NCI-H1092 treated with DMSO at 0.1 percent for 48 hours (cell line): ENCODE results near the gene INPP5A.
A peak's percentile ranks its signal among the peaks of the same experiment; 100 is the strongest.
"Not testable (repeated sequence)": the region's sequence is repeated elsewhere in the genome, so short reads cannot be mapped to it uniquely, and the experiment has no call there.

ENCODE experiments used
- DNase-seq: peaks from one replicate; lab custom pipeline; 2025; lab: John Stamatoyannopoulos, UW

INPP5A gene

DNA sequence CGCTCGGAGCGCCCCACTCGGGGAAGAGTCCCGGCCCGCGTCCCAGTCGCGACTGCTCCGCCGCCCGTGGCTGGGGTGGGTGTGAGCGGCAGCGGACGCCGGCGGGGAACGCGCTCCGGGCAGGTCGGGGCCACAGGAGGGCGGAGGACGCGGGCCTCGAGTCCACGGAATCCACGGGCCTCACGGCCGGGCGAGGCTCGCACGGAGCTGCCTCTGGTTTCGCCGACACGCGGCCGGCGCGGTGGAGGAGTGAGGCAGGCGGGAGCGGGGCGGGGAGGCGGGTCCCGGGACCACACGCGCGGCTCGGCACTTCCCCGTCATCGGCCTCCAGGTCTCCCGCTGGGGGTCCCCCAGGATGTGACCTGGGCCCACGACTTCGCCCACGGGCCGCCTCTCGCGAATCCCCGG, 248.9 kb downstream of the INPP5A start:
- DNase-seq: no peak

DNA sequence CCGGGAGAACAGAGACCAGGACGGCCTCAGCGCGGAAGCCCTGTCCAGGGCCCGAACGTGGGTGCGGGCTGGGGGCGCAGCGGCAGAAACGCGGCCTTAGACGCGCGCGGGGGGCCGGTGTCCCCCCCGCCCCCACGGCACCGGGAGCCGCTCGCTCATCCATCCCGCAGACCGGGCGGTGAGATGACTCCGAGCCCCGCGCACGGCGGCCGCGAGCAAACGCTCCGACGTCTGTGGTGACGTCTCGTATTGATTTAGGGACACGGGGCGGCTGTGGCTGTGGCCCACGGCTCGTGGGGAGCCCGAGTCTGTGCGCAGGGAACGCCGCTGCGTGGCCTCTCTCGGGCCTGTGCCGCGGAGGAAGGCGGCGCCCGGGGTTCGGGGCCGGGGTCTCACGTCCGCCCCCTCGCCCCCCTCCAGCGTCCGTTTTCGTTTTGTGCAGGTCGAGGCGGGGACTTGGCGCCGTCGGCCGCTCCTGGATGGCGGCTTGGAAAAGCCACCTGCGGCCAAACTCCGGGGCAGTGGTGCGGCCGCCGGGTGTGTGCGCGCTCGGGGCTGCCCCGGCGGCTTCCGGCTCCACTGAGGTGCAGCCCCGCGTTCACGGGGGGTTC, 249.4 kb downstream of the INPP5A start:
- DNase-seq: no peak

DNA sequence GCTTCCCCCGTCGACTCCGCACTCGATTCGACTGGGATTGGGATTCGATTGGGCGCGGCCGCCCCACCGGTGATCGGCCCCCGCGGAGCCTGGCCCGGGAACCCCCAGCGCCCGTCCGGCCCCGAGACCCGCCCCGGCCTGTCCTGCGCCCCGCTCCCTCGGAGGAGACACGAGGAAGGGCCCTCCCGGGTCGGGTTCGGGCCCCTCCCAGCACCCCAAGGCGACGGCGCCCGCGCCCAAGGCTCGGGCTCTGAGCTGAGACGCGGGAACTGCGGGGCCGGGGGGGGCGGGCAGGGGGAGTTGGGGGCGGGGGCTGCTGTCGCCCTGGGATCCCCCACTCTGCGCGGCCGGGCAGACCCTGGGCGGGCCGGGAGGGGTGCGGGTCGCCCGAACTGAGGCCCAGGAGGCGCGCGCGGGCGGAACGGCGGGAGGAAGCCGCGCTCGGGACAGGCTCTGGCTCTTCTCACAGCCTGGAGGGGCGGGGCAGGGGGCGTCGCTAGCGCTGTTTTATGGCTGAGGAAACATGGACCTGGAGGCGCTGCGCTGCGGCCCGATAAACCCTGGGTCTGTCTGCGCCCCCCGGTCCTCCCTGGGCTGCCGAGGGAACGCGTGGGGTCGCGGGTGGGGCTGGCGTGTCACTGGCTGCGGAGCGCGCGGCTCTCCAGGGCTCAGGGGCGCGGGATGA, 250.1 kb downstream of the INPP5A start:
- DNase-seq: no peak

DNA sequence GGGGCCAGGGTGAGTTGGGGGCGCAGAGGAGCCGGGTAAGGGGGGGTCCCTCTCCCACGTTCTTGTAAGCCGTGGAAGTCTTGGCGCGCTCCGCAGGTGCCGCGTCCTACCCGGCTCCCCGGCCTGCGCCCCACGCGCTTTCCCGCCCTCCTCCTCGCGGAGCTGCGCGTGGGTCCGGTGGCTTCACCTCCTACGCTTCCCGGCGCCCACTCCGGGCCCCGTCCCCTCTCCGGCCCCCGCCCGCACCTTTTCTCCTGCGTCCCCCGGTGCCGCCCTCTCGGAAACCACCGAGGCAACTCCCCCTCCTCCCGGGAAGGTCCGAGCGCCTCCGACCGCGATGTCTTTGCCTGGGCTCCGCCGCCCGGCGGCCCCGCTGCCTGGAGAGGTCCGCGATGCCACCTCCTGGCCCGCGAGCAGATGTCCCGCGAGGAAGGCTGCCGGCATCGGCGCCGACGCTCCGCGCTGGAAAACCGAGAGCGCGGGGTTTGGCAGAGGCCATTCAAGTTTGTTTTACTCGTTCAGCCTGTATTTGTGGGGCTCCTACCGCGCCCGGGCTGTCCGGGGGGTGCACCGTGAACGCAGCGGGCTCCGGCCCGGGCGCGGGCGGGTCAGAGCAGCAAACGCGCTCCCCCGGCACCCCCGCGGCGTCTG, 250.7 kb downstream of the INPP5A start:
- DNase-seq: no peak

DNA sequence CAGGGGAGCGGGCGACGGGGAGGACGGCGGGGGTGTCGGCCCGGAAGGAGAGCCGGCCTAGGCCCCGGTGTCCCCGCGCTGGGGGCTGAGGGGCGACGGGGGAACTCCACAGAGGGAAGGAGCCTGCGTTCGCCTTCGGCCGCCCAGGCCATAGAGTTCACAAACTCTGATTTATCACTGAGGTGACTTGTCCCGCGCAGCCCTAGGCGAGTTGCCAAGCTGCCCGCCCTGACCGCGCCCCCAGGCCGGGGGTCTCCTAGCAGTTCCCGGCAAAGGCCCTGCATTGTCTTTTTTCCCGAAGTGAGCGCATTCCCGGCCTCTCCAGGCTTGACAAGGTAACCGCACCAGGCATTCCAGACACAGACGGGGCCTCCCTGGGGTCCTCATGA, 251.2 kb downstream of the INPP5A start:
- DNase-seq: no peak

DNA sequence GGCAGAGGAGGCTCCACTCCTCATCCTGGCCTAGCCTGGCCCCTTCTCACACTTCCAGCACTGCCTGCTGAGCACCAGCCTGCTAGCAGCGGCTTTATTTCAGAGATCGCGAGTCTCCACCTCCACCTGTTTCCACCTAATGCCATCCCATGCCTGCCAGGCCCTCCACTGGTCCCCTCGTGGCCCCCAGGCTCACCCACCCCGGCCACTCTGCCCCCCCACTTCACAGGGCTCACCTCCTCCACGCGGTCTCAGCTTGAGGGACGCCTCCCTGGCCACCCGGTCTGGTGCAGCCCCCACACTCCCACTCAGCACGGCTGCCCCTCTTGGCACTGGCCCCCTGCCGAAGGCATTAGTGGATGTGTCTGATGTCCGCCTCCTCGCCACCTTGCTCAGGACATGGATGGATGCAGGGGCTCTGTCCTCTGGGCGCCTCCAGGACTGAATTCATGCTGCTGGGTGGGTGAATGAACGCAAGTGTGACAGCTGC, 252.1 kb downstream of the INPP5A start:
- no peak for DNase-seq

DNA sequence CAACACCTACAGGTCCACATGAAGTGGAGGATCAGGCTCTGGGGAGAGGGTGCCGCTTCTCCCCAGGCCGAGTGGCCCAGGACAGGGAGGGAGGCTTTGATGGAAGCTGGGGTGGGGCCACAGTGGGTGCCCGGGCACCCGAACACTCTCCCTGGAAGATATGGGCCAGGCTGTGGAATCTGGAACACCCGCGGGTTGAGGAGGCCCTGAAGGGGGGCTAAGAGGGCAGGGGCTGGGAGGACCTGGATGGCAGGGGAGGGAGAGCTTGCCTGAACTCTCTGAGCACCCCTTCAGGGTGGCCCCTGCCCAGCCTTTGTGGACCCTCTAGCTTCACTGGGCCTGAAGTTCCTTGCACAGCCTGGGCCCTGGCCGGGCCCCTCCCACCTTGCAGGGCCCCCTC, 252.9 kb downstream of the INPP5A start:
- no peak for DNase-seq

DNA sequence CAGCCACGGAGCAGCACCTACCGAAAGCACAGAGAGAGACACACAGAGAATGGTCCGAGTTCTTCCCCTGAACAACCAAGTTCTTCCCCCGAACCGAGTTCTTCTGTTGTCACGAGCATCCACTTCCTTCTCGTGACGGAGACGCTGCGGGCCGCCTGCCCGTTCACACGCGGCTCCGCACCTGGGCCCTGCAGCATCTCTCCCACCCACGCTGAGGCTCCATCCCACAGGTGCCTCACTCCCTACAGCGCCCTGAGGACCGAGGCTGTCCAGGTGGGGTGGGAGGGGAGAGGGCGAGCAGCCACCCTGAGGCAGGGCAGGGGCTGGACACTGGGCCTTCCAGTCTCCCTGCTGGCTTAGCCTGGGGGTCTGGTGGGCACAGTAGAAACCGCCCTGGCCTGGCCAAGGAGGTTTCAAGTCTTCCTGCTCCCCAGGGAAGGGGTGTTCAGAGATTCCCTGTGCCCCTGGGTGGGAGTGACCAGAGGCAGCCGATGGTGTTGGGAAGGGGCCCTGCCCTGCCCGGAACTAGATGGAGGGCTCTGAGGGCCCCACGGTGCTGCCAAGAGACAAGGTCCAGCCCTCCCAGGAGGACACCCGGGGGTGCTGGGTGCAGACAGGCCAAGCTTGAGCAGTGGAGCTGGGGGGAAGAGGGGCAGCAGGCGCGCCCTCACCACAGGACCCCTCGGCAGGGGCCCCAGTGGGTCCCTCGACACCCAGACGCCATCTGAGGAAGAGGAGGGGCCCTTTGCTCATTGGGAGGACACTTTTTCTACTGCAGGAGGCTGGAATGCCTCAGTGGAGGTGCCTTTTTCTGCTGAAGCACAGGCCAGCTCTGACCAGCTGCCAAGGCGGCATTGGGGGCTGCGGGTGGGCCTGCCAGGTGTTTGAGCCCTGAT, 253.6 kb downstream of the INPP5A start:
- no peak for DNase-seq

DNA sequence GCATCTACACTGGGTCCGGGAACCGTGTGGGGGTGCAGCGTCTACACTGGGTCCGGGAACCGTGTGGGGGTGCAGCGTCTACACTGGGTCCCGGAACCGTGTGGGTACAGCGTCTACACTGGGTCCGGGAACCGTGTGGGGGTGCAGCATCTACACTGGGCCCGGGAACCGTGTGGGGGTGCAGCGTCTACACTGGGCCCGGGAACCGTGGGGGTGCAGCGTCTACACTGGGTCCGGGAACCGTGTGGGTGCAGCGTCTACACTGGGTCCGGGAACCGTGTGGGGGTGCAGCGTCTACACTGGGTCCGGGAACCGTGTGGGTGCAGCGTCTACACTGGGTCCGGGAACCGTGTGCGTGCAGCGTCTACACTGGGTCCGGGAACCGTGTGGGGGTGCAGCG, 254.5 kb downstream of the INPP5A start:
- DNase-seq: not testable (repeated sequence)

DNA sequence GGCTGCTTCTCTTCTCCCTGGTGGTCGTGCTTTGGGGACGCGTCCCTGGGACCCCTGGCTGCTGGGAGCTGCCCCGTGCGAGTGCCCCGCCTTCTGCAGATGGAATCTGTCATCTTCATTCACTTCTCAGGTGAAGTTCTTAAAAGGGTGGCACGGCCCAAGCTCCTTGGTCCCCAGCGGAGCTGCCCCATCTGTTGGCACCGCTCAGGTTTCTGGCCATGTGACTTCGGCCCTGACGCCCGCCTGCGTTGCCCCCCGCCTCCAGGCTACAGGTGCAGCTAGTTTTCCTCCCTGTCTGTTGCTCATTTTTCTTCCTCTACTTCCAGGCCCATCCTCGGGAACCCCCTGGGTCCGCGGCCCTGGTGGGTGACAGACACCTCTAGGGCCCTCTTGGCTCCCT, 255.2 kb downstream of the INPP5A start:
- no peak for DNase-seq

DNA sequence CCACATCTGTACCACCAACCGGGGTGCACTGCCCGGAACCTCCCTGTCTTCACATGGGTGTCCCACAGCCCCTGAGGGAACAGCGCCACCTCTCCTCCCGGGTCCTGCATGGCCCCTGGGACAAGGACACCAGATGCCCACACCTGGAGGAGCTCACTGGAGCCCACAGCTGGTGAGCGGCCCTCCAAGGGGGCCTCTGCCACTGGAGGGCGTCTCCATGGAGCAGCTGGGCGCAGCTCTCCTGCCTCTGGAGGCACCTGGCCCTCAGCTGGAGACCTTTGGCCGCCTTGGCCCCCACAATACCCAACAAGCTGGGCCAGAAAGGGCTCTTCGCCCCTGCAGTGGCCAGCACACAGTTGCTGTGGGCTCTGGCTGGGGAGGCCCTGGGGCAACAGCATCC, 255.6 kb downstream of the INPP5A start:
- no peak for DNase-seq

DNA sequence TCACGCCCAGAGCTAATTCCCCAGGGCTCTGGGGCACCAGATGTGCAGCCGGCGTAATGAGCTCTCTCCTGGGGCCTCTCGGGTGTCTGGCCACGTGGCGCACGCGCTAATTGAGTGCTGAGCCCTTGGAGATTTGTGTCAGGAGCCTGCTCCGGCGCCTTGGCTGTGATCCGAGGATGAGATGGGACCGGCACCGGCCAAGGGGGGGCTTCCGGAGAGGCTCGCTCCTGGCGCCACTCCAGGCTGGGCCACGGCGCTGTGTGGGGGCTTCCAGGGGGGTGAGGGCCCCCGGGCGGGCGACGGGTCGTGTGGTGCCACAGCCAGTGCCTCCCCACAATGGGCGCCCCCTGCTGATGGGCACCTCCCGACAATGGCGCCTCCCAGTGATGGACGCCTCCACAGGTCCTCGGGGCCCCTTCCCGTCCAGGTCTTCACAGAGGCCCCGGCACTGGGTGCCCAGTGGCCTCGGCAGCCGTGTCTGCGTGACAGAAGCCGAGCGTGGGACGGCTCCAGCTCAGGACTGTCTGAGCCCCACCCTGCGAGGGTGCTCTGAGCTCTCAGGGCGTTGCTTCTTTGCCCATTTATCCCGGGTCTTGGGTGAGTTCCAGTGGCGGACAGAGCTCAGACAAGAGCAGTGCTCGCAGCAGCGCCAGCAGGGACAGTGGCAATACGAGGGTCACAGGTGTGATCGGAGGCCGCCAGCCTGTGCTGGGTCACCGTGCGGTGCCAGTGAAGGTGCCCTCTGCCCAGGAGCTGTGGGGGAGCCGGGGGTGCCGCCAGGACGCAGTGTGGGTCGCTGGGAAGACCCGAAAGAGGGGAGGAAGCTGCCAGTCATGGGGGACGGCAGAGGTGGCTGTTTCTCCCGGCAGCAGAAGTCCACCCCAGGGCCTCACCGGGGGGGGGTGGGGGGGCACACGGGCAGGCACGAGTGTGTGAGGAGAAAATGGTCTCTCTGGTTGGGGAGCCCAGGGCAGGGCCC, 256.6 kb downstream of the INPP5A start:
- peak; percentile 50 for DNase-seq

DNA sequence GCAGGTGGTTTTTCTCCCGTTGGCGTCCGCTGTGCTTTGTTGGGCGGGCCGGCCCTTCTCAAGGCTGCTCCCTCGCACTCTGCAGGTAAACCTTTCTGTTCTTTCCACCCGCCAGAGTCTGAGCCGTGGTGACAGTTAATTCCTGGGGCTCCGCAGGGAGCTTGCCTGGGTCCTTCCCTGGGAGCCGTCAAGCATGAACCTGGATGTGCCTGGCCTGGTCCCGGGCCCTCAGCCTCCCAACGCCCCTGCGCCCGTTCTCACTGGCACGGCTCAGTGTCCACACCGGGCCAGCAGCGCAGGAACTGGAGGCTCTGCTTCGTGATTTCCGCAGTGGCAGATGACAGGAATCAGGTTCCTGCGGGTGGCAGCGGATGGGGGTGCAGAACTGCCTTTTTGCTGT, 259.3 kb downstream of the INPP5A start:
- DNase-seq: no peak

DNA sequence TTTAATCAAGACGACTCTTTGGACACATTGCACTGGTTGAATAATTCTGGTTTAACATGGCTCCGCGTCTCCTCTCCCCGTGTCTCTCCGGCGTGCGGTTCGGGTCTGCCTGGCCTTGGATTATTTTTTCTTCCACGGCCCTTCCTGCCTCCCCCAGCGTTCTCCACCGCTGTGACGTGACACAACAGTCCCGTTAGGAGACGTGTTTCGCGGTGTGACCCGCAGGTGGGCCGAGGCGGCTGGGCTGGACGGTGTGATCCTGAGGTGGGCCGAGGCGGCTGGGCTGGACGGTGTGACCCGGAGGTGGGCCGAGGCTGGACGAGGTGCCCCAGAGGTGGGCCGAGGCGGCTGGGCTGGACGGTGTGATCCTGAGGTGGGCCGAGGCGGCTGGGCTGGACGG, 260.4 kb downstream of the INPP5A start:
- DNase-seq: not testable (repeated sequence)

DNA sequence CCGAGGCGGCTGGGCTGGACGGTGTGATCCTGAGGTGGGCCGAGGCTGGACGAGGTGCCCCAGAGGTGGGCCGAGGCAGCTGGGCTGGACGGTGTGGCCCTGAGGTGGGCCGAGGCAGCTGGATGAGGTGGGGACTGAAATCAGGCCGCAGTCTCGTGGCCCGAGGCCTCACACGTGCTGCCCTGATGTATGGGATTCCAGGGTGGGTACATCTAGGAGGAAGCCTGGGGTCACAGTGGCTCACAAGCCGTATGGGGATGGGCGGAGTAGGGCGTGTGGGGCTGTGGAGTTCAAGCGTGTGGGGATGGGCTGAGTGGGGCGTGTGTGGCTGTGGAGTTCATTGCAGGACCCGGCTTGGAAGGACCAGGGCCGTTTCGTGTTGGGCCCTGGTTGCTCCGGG, 260.8 kb downstream of the INPP5A start:
- DNase-seq: no peak

DNA sequence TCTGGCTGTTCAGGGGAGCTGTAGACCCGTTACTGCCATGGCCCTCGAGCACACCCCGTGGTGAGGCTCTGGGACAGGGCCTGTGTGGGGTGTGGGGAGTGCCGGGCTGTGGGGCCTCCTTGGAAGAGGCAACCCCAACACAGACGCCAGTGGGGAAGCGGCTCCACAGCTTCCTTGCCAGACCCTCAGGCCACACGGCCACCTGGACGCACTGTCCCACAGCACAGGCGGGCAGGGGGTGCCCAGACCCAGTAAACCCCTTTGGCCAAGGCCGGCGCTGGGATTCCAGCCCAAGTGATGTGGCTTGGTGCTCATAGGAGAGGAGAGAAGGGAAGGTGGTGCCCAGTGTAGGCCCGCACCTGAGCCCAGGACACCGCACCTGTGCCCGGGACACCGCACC, 261.3 kb downstream of the INPP5A start:
- no peak for DNase-seq

DNA sequence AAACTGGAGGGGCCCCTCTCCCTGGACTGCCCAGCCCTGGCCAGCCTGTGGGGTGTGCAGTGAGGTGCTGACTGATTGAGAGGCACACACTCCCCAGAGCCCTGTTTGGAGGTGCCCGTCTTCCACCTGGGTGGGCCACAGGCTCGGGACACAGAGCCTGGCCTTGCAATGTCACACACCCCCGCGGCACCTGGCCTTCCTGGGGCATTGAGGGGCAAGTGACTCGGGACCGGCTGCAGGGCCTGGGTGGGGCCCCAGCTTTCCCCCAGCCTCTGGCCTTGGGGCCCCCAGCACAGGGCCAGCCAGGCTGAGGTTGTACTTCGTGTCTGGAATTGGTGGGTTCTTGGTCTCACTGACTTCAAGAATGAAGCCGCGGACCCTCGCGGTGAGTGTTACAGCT, 262.3 kb downstream of the INPP5A start:
- no peak for DNase-seq

DNA sequence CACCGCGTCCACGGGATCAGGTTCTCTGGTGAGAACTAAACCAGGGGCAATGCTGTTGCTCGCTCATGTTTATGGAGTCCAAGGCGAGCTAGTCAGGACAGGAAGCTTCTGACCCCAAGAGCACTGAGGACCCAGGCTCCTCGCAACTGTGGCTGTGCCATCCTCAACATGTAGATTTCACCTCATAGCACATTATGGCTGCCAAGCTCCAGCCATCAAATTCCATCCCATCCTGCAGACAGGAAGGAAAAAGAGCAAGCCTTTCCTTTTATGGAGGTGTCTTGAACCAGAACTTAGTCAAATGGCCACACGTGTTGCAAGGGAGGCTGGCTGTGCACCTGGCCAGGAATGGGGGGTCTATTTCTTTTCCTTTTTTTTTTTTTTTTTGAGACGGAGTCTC, 264.5 kb downstream of the INPP5A start:
- DNase-seq: no peak

DNA sequence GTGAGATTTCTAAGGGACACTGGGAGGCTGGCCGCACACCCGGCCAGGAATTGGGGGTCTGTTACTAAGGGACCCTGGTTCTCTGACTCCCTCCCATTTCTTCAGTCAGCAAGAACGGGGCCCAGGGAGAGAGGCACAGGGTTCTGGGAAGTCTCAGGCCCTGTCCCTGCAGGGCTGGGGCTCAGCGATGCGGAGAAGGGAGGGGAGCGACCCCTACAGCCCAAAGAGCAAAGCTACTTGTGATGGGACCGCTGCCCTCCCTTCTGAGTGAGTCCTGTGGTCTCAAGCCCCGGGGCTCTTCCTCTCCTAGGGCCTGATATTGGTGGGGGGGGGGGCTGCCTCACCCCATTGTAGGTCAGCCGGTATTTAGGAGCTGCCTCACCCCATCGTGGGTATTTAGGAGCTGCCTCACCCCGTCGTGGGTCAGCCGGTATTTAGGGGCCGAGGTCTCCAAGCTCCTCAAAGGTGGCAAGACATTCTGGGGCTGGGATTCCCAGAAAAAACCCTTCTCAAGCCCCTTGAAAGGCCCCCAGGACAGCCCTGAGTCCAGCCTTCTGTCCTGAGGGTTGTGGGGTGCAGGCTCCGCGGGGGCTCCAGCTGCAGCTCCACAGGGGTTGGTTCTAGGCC, 265.2 kb downstream of the INPP5A start:
- no peak for DNase-seq

DNA sequence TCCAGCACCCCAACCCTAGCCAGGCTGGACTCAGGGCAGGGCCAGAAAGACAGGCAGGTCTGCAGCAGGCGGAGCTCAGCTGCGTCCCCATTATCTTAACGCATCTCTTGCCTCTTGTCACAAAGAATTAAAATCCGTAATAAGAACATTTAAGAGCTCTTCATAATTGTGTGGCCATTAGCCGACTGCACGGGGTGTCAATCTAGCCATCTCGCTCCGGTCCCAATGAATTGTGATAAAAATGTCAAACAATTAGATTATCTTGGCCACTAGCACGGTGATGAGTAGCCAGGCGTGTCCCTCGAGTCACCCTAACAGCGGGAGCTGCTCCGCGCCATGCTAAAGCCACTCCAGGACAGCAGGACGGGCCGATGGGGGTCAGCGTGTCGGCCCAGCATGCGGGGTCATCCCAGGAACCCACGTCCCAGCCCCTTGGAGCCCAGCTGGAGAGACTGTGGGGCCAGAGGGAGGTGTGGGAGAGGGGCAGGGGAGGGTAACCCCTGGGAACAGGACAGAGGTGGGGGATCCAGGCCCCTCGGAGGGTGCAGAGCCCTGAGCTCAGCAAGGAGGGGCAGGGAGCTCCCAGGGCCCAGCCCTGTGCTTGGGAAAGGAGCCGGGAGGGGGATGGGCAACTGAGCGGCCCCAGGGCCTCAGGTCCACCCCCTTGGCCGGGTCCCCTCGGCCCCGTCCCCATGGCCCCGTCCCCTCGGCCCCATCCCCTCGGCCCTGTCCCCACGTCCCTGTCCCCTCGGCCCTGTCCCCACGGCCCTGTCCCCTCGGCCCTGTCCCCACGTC, 266.0 kb downstream of the INPP5A start:
- DNase-seq: no peak
